ENCODE results near the gene HIBADH.

Gene HIBADH

GRCh38 chr7:27633062-27633461, 29.6 kb downstream of the HIBADH start:
- Histone ChIP-seq H3K4me3 (ENCODE audit: low read depth, low read length) (no peak overlapping the region), H3K27me3 (ENCODE audit: control insufficient read depth, insufficient read depth, low read length) (no peaks in the 10 kb centered on the region), H3K9ac (ENCODE audit: low read depth, low read length) (no peak overlapping the region), H3K36me3 (ENCODE audit: control insufficient read depth, insufficient read depth, low read length) (no peaks in the 10 kb centered on the region), H3K4me1 (ENCODE audit: control insufficient read depth, insufficient read depth, low read length) (peaks cover 9% of the 10 kb centered on the region), H3K9me3 (ENCODE audit: control insufficient read depth, insufficient read depth, low read length) (no peaks in the 10 kb centered on the region)

- Histone ChIP-seq H3K27me3 (ENCODE audit: control insufficient read depth, insufficient read depth, low read length) (no peaks in the 10 kb centered on the region), H3K36me3 (ENCODE audit: control insufficient read depth, insufficient read depth, low read length) (no peaks in the 10 kb centered on the region), H3K4me1 (ENCODE audit: control insufficient read depth, insufficient read depth, low read length) (peaks cover 4% of the 10 kb centered on the region), H3K9me3 (ENCODE audit: control insufficient read depth, insufficient read depth, low read length) (no peaks in the 10 kb centered on the region), H3K4me3 (ENCODE audit: low read depth, low read length) (no peak overlapping the region), H3K9ac (ENCODE audit: low read depth, low read length) (no peak overlapping the region)
These were observed 31.3 kb downstream of the HIBADH start for GRCh38 chr7:27631391-27631790.

- H3K4me3 ChIP-seq (ENCODE audit: low read depth, low read length), result no peak overlapping the region
These were observed 35.5 kb downstream of the HIBADH start for GRCh38 chr7:27627146-27627545.

GRCh38 chr7:27619492-27619891, 43.2 kb downstream of the HIBADH start:
- Histone ChIP-seq H3K4me1 (ENCODE audit: control insufficient read depth, insufficient read depth, low read length) (no peaks in the 10 kb centered on the region), H3K27me3 (ENCODE audit: control insufficient read depth, insufficient read depth, low read length) (no peaks in the 10 kb centered on the region), H3K9me3 (ENCODE audit: control insufficient read depth, insufficient read depth, low read length) (no peaks in the 10 kb centered on the region), H3K4me3 (ENCODE audit: low read depth, low read length) (no peak overlapping the region), H3K36me3 (ENCODE audit: control insufficient read depth, insufficient read depth, low read length) (no peaks in the 10 kb centered on the region), H3K9ac (ENCODE audit: low read depth, low read length) (no peak overlapping the region)

More at GRCh38 chr7:27627146-27627545, 35.5 kb downstream of the HIBADH start:
- H3K9ac ChIP-seq (ENCODE audit: low read depth, low read length), result no peak overlapping the region
- H3K9me3 ChIP-seq (ENCODE audit: control insufficient read depth, insufficient read depth, low read length), result no peaks in the 10 kb centered on the region
- no peaks in the 10 kb centered on the region for H3K4me1 ChIP-seq (ENCODE audit: control insufficient read depth, insufficient read depth, low read length)
- H3K36me3 ChIP-seq (ENCODE audit: control insufficient read depth, insufficient read depth, low read length), result no peaks in the 10 kb centered on the region
- no peaks in the 10 kb centered on the region for H3K27me3 ChIP-seq (ENCODE audit: control insufficient read depth, insufficient read depth, low read length)

GRCh38 chr7:27617651-27618381, 44.9 kb downstream of the HIBADH start:
- no peaks in the 10 kb centered on the region for H3K27me3 ChIP-seq (ENCODE audit: control insufficient read depth, insufficient read depth, low read length)
- H3K4me1 ChIP-seq (ENCODE audit: control insufficient read depth, insufficient read depth, low read length), result no peaks in the 10 kb centered on the region
- no peaks in the 10 kb centered on the region for H3K36me3 ChIP-seq (ENCODE audit: control insufficient read depth, insufficient read depth, low read length)
- H3K9me3 ChIP-seq (ENCODE audit: control insufficient read depth, insufficient read depth, low read length), result no peaks in the 10 kb centered on the region
- no peak overlapping the region for H3K9ac ChIP-seq (ENCODE audit: low read depth, low read length)
- H3K4me3 ChIP-seq (ENCODE audit: low read depth, low read length), result no peak overlapping the region

- Histone ChIP-seq H3K36me3 (ENCODE audit: control insufficient read depth, insufficient read depth, low read length) (no peaks in the 10 kb centered on the region), H3K9me3 (ENCODE audit: control insufficient read depth, insufficient read depth, low read length) (no peaks in the 10 kb centered on the region), H3K9ac (ENCODE audit: low read depth, low read length) (no peak overlapping the region), H3K4me1 (ENCODE audit: control insufficient read depth, insufficient read depth, low read length) (no peaks in the 10 kb centered on the region), H3K27me3 (ENCODE audit: control insufficient read depth, insufficient read depth, low read length) (no peaks in the 10 kb centered on the region), H3K4me3 (ENCODE audit: low read depth, low read length) (no peak overlapping the region)
These were observed 45.7 kb downstream of the HIBADH start for GRCh38 chr7:27616914-27617548.

- no peaks in the 10 kb centered on the region for H3K36me3 ChIP-seq (ENCODE audit: control insufficient read depth, insufficient read depth, low read length)
- no peak overlapping the region for H3K9ac ChIP-seq (ENCODE audit: low read depth, low read length)
- no peak overlapping the region for H3K4me3 ChIP-seq (ENCODE audit: low read depth, low read length)
These were observed 46.5 kb downstream of the HIBADH start for GRCh38 chr7:27616186-27616491.

GRCh38 chr7:27615420-27616185, 47.1 kb downstream of the HIBADH start:
- H3K36me3 ChIP-seq (ENCODE audit: control insufficient read depth, insufficient read depth, low read length), result no peaks in the 10 kb centered on the region
- no peak overlapping the region for H3K4me3 ChIP-seq (ENCODE audit: low read depth, low read length)
- H3K4me1 ChIP-seq (ENCODE audit: control insufficient read depth, insufficient read depth, low read length), result no peaks in the 10 kb centered on the region
- no peaks in the 10 kb centered on the region for H3K27me3 ChIP-seq (ENCODE audit: control insufficient read depth, insufficient read depth, low read length)
- H3K9me3 ChIP-seq (ENCODE audit: control insufficient read depth, insufficient read depth, low read length), result no peaks in the 10 kb centered on the region
- H3K9ac ChIP-seq (ENCODE audit: low read depth, low read length), result no peak overlapping the region

More at GRCh38 chr7:27616186-27616491, 46.5 kb downstream of the HIBADH start:
- Histone ChIP-seq H3K27me3 (ENCODE audit: control insufficient read depth, insufficient read depth, low read length) (no peaks in the 10 kb centered on the region), H3K9me3 (ENCODE audit: control insufficient read depth, insufficient read depth, low read length) (no peaks in the 10 kb centered on the region), H3K4me1 (ENCODE audit: control insufficient read depth, insufficient read depth, low read length) (no peaks in the 10 kb centered on the region)

GRCh38 chr7:27614095-27614494, 48.6 kb downstream of the HIBADH start:
- Histone ChIP-seq H3K27me3 (ENCODE audit: control insufficient read depth, insufficient read depth, low read length) (no peaks in the 10 kb centered on the region), H3K36me3 (ENCODE audit: control insufficient read depth, insufficient read depth, low read length) (no peaks in the 10 kb centered on the region), H3K4me3 (ENCODE audit: low read depth, low read length) (no peak overlapping the region), H3K4me1 (ENCODE audit: control insufficient read depth, insufficient read depth, low read length) (no peaks in the 10 kb centered on the region), H3K9ac (ENCODE audit: low read depth, low read length) (no peak overlapping the region), H3K9me3 (ENCODE audit: control insufficient read depth, insufficient read depth, low read length) (no peaks in the 10 kb centered on the region)

- no peaks in the 10 kb centered on the region for H3K27me3 ChIP-seq (ENCODE audit: control insufficient read depth, insufficient read depth, low read length)
- H3K4me1 ChIP-seq (ENCODE audit: control insufficient read depth, insufficient read depth, low read length), result peaks cover 5% of the 10 kb centered on the region
- H3K9ac ChIP-seq (ENCODE audit: low read depth, low read length), result no peak overlapping the region
- H3K9me3 ChIP-seq (ENCODE audit: control insufficient read depth, insufficient read depth, low read length), result no peaks in the 10 kb centered on the region
- no peaks in the 10 kb centered on the region for H3K36me3 ChIP-seq (ENCODE audit: control insufficient read depth, insufficient read depth, low read length)
- H3K4me3 ChIP-seq (ENCODE audit: low read depth, low read length), result no peak overlapping the region
These were observed 51.6 kb downstream of the HIBADH start for GRCh38 chr7:27611059-27611458.

- H3K4me3 ChIP-seq (ENCODE audit: low read depth, low read length), result no peak overlapping the region
- no peaks in the 10 kb centered on the region for H3K9me3 ChIP-seq (ENCODE audit: control insufficient read depth, insufficient read depth, low read length)
- H3K9ac ChIP-seq (ENCODE audit: low read depth, low read length), result no peak overlapping the region
- H3K36me3 ChIP-seq (ENCODE audit: control insufficient read depth, insufficient read depth, low read length), result no peaks in the 10 kb centered on the region
- H3K4me1 ChIP-seq (ENCODE audit: control insufficient read depth, insufficient read depth, low read length), result peaks cover 15% of the 10 kb centered on the region
- H3K27me3 ChIP-seq (ENCODE audit: control insufficient read depth, insufficient read depth, low read length), result no peaks in the 10 kb centered on the region
These were observed 53.7 kb downstream of the HIBADH start for GRCh38 chr7:27608776-27609495.

Measured in iPS-15b (cell line).